CD4-positive, alpha-beta T cell treated with Interleukin-6 at 100 ng/mL for 8 hours (primary cell): ENCODE data around the gene CLCN4.

ENCODE experiments used
- DNase-seq: peaks from one replicate; pipeline ENCODE4 v3.0.0-alpha.2; 2020; ENCODE audit warnings: mixed read lengths, low spot score

Gene CLCN4

DNA sequence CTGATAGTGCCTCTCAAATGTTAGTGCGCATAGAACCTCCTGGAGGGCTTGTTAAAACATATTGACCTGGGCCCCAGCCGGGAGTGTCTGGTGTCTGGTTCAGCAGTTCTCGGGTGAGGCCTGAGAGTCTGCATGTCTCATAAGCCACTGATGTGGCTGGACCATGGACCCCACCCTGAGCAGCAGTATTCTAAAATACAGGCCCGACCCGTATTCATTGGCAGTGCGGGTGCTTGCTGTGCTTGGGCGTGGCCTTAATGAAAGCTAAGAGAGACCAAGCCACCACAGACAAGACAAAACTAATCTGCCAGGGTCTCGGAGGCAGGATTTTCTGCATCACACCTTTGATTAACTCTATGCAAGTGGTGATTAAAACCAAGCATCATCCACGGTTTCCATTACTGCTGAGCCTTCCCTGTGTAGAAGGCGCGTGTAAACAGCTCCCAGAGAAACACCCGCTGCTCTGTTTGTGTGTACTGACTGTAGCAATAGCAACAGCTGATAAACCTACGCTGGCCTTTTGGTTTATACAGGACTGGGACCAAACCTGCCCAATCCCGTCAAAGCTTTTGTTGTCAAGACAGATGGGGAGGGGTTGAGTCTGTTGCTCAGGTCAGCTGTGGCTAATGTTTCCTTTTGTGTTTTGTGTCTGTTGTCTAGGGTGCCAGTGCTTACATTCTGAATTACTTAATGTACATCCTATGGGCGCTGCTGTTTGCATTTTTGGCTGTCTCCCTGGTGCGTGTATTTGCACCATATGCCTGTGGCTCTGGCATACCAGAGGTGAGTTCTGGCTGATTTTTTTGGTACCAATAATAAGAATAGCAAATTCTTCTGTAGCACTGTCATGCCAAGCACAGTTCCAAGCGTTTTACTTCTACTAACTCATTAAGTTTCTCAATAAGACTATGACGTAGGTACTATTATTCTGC lies 40.8 kb downstream of the CLCN4 start:
- DNase-seq = no peak

DNA sequence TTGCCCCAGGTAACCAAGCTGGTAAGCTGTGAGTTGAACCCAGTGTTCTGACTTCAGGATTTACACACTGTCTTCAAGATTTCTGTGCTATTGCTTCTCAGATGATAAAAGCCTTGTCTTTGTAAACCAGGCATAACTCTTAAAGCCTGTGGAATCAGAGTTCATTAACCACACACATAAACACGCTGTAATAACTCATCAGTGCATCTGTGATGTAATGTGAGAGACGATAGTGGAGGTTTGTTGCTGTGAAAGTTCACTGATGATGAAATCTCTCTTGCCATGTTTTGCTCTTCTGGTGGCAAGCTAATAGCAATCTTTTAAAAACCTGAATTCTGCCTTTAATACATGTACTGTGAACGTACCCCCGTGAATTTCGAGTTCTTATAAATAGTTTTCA lies 41.5 kb downstream of the CLCN4 start:
- DNase-seq = no peak

DNA sequence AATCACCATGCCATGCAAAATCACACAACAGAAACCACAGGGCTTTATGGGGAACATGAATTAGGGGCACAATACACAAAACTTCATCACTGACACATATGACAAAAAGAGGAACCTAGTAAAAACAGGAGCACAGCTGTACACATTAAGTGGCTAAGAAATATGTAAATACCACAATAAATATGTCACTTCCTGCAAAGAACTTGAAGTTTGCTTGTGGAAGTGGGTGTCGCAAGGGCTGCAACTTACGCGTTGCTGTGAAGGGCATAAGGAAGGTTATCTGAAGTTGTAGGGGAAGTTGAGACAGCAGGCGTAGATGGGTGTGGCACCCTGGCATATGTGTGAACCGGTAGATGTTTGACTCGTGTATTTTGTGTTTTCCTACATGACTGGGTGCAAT lies 42.4 kb downstream of the CLCN4 start:
- no peak for DNase-seq

DNA sequence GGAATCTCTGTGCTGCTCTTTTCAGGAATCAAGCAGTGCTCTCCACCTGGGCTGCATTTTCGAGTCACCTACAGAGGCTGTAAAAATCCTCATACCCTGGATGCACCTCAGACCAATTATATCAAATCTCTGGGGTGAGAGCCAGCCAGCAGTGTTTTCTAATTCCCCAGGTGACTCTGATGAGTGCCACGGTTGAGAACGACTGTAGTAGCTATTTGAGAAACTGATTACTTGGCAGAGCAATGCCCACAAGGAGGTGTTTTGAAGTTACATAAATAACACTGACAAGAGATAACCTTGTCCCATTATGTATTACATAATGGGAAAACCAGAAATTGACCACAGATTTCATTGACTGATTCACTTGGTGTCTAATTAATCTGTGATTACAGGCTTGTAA lies 46.8 kb downstream of the CLCN4 start:
- no peak for DNase-seq

DNA sequence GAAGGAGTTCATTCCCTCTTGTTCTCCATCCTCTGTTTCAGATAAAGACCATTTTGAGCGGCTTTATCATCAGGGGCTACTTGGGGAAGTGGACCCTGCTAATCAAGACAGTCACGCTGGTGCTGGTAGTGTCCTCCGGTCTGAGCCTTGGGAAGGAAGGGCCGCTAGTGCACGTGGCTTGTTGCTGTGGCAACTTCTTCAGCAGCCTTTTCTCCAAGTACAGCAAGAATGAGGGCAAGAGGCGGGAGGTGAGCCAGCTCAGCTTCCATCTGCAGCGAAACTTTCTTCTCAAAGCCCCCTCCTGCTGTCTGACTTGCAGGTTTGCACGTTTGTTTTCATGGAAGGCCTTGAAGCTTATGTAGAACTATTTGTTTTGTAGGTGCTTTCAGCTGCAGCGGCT lies 49.5 kb downstream of the CLCN4 start:
- DNase-seq = no peak

DNA sequence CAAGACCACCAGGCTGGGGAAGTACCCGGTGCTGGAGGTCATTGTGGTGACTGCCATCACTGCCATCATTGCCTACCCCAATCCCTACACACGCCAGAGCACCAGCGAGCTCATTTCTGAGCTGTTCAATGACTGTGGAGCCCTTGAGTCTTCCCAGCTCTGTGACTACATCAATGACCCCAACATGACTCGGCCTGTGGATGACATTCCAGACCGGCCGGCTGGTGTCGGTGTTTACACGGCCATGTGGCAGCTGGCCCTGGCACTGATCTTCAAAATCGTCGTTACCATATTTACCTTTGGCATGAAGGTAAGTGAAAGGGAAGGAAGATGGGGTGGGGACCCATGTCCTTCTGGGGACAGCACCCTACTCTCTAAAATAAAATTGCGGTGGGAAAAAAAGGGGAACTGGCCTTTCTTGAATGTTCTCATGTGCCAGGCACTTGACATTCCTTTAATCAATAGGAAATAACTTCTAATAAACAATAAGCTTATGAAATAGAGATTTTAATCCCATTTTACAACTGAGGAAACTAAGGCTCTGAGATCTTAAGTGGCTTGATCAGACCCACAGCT lies 51.6 kb downstream of the CLCN4 start:
- DNase-seq = no peak

DNA sequence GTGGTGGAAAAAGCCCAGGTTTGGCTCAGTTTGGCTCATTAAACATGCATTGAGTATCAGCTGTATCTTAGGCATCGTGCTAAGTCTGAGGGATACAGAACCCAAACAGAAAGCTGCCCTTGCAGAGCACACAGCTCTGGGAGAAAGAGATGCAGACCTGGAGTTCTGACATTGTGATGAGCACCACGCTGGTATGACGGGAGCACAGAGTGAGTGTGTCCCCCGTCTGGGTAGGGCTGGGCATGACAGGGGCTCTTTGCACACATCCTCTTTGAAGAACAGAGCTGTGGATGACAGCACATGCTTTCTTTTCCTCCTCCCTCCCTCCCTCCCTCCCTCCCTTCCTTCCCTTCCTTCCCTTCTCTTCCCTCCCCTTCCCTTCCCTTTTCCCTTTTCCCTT lies 52.2 kb downstream of the CLCN4 start:
- no peak for DNase-seq

DNA sequence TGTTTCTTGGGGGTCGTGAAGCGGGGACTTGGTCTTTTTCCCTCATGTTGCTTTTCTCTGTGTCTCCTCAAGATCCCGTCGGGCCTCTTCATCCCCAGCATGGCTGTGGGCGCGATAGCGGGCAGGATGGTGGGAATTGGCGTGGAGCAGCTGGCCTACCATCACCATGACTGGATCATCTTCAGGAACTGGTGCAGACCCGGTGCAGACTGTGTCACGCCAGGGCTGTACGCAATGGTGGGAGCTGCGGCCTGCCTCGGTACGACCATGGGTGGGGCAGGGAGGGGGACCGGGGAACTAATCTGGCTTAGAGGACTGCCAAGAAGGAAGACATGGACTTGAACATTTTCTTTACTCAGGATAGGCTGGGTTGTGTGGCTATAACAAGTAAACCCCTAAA lies 55.6 kb downstream of the CLCN4 start:
- DNase-seq = no peak

DNA sequence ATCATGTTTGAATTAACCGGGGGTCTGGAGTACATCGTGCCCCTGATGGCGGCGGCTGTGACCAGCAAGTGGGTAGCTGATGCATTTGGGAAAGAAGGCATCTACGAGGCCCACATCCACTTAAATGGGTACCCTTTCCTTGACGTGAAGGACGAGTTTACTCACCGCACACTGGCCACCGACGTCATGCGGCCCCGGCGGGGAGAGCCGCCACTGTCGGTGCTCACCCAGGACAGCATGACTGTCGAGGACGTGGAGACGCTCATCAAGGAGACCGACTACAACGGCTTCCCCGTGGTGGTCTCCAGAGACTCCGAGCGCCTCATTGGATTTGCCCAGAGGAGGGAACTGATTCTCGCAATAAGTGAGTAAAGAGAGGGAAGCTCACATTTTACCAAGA lies 56.9 kb downstream of the CLCN4 start:
- no peak for DNase-seq

DNA sequence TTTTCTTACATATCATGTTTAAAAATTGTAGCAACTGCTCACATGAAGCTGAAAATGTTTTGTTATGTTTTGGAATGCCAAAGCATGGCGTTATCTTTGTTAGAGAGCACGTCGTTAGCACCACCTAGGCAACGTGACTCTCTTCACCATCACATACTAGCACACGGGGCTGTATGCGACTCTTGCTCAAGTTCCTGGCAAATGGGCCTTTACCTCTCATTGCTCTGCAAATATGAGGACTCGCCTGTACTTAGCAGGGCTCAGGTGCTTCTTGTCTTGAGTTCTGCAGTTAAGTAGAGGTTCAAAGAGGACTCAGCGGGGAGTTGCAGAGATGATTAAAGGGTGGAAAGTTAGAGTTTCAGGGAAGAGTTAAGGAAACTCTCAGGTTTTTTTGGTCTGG lies 59.4 kb downstream of the CLCN4 start:
- DNase-seq = no peak

DNA sequence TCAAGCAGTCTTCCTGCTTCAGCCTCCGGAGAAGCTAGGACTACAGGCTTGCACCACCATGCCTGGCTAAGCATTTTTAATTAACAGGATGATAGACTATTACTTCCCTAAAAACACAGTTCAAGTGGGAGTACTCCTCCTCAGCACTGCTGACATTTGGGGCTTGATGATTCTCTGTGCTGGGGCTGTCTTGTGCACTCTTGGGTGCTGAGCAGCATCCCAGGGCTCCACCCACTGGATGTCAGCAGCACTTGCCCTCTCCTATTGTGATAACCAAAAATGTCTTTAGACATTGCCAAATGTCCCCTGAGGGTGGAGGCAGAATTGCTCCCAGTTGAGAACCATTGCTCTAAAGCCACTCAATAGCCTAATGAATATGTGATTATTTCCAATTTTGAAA lies 60.4 kb downstream of the CLCN4 start:
- no peak for DNase-seq

DNA sequence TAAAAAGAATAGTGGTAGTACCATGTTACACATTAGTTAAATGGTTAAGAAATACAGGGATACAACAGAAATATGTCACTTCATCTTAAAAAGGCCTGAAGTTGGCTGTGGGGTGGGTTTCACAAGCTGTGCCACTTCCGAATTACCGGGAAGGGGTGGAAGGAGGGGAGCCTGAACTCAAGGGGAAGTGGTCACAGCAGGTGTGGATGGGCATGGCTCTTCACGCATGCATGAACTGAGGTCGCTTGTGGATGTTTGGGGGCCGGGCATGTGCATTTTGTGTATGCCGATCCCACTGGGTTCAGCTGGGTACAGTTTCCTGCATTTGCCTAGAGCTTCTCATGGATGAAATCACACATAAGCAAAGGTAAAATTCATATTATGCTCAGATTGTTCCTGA lies 64.9 kb downstream of the CLCN4 start:
- DNase-seq = no peak

DNA sequence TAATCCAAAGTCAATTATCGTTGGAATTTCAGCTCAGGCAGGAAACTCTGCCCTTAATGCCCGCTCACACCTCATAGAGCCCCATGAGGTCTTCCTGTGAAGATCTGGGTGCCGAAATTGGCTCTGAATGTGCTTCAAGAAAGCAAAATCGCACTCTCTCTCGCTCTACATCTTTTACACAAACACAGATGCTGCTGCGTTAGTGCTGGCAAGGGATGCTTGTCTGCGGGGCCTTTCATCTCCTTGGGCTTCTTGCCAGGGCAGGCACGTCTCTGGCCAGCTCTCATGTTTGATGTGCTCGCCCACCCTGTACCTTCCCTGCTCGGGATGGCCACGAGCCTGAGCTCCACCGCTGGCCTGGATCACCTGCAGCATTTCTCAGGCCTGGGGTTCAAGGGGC lies 66.5 kb downstream of the CLCN4 start:
- no peak for DNase-seq

DNA sequence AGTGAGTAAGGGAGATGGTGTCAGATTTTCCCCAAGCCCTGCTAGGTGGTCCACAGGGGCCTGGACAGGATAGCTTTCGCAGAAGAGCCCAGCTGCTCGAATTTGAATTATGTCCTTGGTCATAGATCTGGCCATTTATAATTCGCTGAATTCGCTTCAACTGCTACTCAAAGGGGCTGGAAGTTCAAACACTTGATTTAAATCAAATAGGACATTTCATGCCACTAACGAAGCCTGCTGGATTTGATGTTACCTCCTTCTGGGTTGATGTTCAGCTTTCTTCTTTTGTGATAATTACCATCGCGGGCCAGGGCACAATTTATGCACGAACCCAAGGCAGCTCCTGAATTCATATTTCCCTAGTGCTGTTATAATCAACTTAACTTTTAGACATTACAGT lies 67.0 kb downstream of the CLCN4 start:
- DNase-seq = no peak

DNA sequence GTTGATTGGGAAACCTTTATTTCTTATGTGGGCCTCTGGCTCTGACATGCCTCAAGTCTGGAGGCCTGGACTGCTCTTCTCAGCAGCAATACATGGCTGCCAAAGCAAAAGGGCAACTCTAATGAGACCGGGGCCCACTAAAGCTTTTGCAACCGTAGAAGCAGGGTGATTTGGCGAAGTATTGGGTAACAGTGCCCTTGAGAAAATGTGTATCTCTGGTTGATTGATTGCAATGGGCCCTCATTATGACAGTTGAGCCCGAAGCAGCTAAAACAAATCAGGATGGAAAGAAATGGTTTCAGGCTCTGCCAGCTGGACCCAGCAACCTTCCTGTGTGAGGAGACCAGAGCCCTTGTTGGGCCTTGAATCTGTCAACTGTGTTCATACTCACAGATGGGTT lies 73.4 kb downstream of the CLCN4 start:
- no peak for DNase-seq

DNA sequence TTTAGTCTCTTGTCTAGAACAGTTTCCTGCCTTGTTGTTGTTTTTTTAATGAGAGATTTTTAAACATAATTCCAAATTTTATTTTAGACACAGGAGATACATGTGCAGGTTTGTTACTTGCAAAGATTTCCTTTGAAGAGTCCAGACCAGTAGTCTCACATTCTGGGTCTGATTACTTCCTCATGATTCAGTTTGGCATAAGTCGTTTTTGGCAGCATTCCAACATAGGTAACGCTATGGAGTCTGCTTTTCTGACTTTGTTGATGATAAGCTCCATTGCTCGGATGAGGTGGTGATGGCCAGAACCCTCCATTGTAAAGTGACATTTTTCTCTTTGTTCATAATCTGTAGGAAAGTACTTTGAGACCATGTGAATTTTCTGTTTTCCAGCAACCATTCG lies 74.7 kb downstream of the CLCN4 start:
- DNase-seq = no peak

DNA sequence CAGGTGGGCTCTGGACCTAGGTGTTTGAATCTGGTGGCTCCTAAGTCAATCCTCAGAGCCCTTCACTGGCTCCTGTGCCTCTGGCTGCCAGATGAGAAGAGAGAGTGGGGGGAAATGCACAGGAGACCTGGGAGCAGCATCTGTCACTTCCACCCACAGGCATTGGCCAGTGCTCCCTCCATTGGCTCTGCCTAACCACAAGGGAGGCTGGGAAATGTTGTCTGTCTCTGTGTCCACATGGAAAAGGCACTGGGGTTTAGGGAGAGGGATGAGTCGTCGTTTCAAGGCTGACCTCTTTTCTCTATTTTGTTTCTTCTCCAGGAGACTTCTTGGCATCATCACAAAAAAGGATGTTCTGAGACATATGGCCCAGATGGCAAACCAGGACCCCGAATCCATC lies 76.4 kb downstream of the CLCN4 start:
- DNase-seq = no peak

DNA sequence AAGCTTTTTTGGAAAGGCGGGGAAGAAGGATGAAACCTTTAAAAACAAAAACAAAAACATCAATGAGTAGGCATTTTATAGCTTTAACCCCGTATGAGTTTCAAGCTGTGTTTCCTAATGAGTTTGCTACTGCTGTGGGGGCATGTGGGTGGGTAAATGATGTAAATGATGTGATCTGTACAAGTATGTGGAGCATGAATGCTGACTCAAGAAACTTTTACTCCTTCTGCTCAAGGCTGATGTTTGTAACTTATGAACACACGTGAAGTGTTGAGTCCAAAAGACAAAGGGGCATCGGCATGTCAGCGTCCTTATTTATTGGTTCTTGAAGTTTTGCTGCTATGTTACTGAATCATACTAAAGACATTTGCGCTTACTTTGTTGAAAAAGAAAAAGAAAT lies 76.9 kb downstream of the CLCN4 start:
- no peak for DNase-seq

DNA sequence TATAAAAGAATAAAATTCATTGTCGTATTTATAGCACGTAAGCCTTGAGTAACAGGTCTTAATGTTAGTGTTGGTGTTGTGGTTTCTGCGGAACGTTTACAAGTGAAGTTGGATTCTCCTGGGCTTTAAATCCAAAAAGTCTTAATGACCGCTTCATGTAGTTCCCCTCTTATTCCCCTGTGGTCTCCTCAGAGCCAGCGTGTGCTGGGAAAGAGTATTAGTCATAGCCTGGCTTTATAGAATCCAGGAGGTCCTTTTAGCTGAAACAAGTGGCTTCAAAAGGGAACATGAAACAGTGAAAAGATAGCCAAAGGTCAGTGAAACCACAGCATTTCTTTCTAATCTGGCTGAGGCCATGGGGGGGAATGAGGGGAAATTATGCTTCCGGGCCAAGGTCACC lies 79.1 kb downstream of the CLCN4 start:
- no peak for DNase-seq

DNA sequence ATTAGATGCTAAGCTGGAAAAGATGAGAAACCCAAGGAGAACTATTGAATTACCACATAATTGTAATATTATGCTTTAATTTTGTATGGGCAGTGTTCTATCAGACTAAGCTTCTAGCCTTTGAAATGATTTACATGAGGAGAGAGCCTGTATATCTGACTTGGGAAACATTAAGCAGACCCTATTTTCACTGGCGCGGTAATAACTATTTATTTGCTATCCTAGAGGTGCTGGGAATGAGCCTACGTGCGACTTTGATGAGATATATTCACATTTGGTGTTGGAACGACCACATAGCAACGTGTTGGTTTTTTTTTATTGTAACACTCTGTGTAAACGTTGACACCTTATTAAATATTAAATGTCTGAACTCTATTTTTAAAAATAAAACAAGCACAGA lies 80.5 kb downstream of the CLCN4 start:
- DNase-seq = no peak

DNA sequence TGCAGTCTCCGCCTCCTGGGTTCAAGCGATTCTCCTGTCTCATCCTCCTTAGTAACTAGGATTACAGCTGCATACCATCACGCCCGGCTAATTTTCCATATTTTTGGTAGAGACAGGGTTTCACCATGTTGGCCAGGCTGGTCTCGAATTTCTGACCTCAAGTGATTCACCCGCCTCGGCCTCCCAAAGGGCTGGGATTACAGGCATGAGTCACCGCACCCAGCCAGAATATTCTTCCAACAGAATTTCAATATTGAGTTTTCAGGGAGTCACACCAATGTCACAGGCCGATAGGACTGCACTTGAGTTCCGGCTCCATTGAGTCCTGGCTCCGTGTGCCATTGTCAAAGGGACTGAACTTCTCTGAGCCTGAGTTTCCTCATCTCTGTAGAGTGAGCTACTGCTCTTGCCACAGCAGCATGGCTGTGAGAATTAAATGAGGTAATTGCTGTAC lies 82.9 kb downstream of the CLCN4 start:
- DNase-seq = no peak

DNA sequence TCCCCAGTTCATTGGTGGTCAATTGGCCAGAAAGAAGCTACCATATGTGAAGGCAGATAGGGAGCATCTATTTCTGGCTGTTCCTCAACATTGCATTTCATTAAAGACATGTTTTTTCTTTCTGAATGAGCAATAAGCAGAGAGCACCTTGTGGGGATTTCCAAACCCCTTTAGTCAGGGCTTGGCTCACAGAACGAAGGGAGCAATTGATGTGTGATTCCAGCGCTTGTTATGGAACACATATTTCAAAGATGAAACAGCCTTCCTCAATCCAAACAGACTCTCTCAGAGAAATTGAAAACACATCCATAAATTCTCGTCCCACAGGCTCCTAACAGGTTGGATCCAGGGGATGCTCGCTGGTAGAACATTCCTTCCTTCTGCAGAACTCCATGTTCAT lies 84.1 kb downstream of the CLCN4 start:
- DNase-seq = no peak

DNA sequence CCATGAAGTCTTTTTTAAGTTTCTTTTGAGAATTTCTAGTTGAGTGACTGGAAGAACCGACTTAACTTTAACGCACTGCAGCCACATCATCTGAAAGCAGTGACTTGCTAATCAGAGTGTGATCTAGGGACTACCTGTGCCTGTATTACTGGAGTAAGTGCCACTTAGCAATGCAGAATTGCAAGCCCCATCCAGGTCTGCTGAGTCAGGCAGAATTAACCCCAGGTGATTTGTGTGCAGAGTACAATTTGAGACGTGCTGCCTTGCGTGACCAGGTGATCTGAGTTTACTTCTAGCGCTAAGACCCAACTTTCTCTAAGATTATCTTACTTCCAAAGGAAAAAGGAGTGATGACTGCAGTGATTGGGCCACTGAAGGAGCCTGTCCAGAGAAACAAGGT lies 85.3 kb downstream of the CLCN4 start:
- DNase-seq = no peak

DNA sequence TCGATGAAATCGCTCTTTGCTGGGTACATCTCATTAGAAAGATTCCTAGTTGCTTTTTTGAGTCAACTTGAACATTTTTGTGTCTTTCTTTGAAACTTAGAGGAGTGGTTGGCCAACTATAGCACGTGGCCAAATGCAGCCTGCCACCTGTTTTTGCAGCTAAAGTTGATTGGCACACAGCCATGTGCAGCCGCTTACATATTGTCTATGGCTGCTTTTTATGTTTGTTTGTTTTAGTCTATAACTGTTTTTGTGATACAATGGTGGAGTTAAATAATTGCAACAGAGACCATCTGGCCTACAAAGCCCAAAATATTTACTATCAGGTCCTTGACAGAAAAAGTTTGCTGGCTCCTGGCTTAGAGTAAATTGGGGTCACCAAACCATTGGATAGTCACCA lies 86.3 kb downstream of the CLCN4 start:
- no peak for DNase-seq
